ENCODE results near the gene PRR7.
A peak's percentile ranks its signal among the peaks of the same experiment; 100 is the strongest.
"Not testable (repeated sequence)": the region's sequence is repeated elsewhere in the genome, so short reads cannot be mapped to it uniquely, and the experiment has no call there.

Gene PRR7

DNA sequence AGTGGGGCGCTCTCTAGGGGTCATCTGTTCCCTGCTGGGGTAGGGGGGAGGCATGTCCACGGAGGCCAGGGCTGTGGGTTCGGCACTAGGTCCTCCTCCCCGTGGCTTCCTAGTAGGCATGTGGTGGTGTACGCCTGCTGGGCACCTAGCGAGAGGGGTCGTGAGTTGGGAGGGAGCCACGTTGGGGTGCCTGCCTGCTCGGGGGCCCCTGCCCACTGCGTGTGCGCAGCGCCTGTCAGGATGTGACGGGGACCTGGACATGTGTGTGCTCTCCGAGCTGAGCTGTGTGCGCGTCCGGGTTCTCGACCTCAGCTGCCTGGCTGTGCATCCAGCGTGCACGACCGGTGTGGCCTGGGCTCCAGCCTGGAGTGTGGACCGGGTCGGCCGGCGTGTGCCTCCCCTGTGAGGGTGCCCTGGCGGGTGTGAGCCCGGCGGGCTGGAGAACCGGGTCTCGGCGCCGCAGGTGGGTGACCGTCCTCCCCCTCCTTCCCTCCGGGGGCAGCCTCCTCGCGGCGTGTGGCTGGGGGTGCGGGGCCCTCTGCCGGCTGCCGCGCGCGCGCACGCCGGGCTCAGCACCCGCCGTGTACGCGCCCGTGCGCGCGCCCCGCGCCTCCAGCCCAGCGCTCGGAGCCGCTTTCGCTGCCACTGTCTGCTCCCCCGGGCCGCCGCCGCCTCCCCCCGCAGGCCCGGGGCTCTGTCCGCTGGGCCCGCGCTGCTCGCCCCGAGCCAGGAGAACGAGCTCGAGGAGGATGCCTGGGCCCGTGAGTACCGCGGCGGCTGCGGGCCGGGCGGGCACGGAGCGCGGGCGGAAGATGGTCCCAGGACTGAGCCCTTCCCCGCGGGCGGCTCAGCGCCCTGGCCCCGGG, at the start of gene PRR7:
Gene PRR7 (plus strand): TSS at position 615 of the 866 bp plus-strand sequence. CDS start 8,254 bp downstream, outside the sequence.
- H3K4me3 ChIP-seq (ENCODE audit: low read depth, low read length), result peak within 1 kb of the TSS; percentile 58

- no peak overlapping the region for H3K4me3 ChIP-seq (ENCODE audit: low read depth, low read length)
These were observed 48.7 kb upstream of the PRR7 start for GRCh38 chr5:177397875-177398390.

DNA sequence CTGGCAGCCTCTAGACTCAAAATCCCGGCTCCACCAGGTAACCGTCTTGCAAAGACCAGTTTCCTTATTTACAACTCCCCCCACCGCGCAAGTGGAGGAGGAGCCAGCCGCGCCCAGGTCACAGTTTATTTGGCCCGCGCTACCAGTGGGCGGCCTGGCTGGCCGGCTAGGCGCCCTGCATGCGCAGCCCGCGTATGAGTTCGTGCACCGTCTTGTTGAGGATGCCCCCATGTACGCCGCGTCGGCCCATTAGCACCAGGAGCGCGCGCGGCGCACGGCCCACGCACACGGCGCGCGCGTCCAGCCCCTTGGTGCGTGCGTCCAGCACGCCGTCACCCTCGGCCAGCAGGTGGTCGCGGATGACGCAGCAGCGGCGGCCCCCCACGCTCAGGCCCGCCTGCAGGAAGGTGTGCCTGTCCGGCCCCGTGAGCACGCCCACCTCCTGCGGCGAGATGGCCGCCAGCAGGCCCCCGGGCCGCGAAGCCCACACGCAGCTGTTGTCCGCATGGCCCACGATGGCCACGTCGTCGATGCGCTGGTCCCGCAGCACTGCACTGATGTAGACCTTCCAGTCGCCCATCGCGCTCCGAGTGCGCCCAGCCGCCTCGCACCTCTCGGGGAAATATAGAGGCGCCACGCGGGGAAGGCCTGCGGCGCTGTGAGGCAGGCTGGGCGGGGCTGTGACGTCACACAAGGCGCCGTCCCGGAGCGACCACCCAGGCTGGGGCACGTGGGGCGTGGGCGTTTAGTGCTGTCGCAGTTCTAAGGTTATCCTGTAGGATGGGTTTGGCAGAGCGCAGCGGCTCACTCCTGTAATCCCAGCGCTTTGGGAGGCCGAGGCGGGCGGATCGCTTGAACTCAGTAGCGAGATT, 46.4 kb upstream of the PRR7 start, which contains the start of gene PFN3:
Gene PFN3 (minus strand): TSS at position 665 of the 872 bp plus-strand sequence. CDS start 85 bp downstream, at position 580.
- no peak within 1 kb of the TSS for H3K4me3 ChIP-seq (ENCODE audit: low read depth, low read length)

- no peak overlapping the region for H3K4me3 ChIP-seq (ENCODE audit: low read depth, low read length)
These were observed 44.2 kb upstream of the PRR7 start for GRCh38 chr5:177402271-177403043.

DNA sequence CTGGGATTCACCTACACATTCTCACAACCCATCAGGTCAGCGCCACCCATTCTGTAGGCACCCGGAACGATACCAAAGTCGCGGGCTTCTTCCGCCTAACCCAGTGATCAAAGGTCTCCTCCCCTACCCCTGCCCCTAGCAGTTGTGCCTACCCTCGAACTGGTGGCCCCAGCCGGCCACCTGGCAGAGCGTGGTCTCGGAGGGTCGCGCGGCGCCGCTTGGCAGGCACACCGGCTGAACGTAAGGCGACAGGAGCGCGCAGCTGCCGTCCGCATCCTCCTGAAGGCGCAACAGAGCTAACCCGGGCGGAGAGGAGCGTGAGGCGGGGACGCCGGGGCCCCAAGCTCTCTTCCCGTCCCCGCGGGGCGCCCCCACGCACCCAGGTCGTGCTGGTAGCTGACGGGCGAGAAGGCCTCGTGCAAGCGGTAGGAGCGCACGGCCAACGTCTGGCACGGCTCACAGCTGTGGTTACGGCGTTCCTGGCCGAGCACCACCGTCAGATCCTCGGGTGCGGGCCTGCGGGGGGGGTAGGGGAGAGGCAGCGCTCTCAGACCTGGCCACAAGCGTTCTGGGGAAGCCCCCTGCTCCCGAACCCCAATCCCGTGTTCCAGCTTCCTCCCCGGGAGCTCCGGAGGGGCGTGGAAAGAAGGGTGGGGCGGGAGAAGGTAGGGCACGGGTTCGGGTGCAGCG, 43.4 kb upstream of the PRR7 start:
- H3K4me3 ChIP-seq (ENCODE audit: low read depth, low read length), result peak overlapping the region; percentile 27

DNA sequence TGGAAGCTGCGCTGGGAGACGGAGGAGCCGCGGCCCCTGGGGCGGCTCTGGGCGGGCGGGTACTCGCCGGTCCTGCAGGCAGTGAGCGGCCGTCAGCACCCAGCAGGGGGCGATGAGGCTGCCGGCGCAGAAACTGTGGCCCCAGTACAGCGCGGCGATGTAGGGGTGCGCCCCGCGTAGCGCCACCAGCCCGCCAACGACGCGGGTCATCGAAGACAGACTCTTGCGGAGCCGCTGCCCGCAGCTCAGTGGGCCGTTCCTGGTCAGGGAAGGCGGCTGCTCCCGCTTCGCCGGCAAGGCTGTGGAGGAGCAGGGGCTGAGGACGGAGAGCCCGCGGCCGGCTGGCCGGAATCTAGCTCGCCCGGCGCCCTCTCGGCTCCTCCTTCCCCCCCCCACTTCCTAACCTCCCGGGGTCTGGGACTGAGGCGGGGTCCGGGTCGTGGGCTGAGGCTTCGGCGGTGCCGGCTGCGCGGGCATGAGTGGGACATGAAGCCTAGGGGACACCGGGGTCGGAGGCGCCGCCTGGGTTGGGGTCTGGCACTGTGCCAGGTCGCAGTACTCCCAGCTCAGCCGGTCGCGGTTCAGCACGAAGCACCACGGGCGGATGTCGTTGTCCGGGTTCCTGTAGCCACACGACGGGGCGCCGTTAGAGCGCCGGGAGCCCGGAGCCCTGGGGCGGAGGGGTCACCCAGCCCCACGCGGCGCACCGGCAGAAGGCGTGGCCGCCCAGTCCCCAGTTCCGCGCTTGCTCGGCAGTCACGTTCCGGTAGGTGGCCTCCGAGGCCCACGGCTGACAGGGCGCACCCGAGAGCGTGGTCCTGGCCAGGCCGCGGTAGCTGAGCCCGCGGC, 42.6 kb upstream of the PRR7 start:
- H3K4me3 ChIP-seq (ENCODE audit: low read depth, low read length), result peak overlapping the region; percentile 33

DNA sequence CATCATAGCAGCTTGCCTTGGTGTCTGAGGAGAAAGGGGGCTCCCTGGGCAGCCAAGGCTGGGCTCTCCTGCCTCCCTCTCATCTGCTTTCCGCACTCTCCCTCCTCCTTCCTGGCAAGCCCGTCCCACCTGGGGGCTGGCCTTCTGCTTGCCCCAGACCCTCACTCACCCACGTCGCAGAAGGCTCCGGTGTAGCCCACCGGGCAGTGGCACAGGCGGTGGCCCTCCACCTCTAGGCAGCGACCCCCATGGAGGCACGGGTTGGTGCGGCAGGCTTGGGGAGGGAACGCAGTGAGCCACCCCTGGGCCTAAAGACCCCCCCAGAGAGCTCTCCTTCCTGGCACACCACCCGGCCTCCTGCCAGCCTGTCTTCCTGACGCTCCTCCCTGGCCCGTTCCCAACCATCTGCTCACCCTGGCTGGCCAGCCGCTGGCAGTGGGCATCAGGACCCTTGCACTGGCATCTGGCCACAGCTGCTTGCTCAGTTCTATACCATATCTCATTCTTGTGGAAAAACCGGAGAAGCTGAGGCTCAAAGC, 41.9 kb upstream of the PRR7 start:
- peak overlapping the region; percentile 33 for H3K4me3 ChIP-seq (ENCODE audit: low read depth, low read length)

- H3K4me3 ChIP-seq (ENCODE audit: low read depth, low read length), result no peak overlapping the region
These were observed 41.3 kb upstream of the PRR7 start for GRCh38 chr5:177405312-177405711.

GRCh38 chr5:177405805-177406204, 40.8 kb upstream of the PRR7 start:
- H3K4me3 ChIP-seq (ENCODE audit: low read depth, low read length), result no peak overlapping the region

DNA sequence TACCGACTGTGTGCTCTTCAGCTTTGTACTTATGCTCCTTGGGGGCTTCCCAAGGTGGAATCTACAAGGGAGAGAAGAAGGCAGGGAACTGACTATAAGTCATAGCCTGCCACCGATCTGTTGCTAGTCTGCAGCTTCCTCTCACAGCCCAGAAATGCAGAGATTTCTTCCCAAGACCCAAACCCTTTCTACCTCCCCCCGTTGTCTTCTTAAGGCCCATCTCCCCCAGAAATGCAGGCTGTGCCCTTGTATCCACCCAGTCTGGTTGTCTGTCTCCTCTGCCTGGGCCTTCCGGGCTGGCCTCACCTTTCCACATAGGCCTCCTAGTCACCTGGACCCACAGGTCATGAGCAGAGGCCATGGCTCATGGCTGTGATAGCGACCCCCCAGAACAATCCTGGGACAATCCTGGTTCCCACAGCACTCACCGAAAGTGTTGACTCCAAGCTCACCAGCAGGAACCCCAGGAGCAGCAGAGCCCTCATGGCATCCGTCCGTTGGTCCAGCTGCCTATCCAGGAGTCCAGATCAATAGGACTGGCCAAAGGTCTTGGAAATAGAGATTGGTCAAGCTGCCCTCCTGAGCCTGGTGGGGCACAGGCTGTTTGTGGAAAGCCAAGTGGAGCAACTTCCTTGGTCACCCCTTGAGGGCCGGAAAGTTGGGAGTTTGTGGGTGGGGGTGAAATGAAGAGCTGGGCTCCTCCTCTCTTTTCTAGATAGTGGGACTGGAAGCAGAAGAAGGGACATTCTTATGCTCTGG, 37.4 kb upstream of the PRR7 start, which contains the start of gene F12:
Gene F12 (minus strand): TSS at position 522 of the 759 bp plus-strand sequence. CDS start 37 bp downstream, at position 485.
- no peak within 1 kb of the TSS for H3K4me3 ChIP-seq (ENCODE audit: low read depth, low read length)

- H3K4me3 ChIP-seq (ENCODE audit: low read depth, low read length), result no peak overlapping the region
These were observed 36.0 kb upstream of the PRR7 start for GRCh38 chr5:177410575-177410974.

DNA sequence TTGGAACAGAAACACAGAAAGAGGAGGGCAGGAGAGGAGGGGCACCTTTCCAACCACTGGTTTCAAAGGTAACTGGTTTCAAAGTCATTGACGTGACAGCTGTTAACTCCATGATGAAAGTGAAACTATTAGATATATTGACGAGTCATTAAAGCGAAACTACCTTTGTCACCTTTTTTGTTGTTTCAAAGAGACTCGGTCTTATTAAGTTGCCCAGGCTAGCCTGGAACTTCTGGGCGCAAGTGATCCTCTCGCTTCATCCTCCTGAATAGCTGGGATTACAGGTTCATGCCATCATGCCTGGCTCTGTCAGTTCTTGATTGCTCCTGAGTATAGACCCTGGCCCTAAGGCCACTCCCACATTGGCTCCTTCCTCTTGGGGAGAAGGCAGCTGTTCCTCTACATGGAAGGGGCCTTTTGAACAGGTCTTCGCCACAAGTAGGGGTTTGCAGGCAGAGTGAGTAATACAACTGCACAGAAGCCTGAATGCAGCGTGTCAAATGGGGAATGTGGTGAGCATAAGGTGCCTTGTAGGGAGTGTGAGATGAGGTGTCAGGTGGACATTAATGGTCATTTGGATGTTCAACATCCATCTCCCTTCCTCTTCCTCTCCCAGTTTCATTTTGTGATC, 33.9 kb upstream of the PRR7 start:
- H3K4me3 ChIP-seq (ENCODE audit: low read depth, low read length), result no peak overlapping the region

DNA sequence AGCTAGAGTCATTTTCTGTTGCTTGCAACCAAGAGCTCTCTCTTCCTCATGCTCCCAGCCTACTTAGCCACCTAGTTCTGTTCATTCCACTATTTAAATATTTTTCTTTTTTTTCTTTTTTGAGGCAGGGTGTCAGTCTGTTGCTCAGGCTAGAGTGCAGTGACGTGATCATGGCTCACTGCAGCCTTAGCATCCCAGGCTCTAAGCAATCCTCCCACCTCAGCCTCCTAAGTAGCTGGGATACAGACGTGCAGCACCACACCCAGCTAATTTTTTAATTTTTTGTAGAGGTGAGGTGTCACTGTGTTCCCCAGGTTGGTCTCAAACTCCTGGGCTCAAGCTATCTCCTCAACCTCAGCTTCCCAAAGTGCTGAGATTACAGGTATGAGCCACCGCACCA, 32.1 kb upstream of the PRR7 start:
- H3K4me3 ChIP-seq (ENCODE audit: low read depth, low read length), result no peak overlapping the region

- not testable (repeated sequence) for H3K4me3 ChIP-seq (ENCODE audit: low read depth, low read length)
These were observed 29.5 kb upstream of the PRR7 start for GRCh38 chr5:177417081-177417480.

DNA sequence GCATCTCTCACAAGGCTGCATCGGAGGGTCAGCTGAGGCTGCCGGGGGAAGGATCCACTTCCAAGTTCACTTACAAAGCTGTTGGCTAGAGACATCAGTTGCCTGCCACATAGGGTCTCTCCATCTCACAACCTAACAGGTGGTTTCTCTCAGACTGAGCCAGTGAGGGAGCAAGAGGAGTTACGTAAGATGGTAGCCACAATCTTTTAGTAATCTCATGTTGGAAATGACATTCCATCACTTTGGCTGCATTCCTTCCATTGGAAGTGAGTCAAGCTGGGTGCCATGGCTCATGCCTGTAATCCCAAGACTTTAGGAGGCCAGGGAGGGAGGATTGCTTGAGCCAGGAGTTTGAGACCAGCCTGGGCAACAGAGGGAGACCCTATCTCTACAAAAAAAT, 27.6 kb upstream of the PRR7 start:
- H3K4me3 ChIP-seq (ENCODE audit: low read depth, low read length), result no peak overlapping the region

GRCh38 chr5:177420472-177420871, 26.1 kb upstream of the PRR7 start:
- H3K4me3 ChIP-seq (ENCODE audit: low read depth, low read length), result not testable (repeated sequence)

GRCh38 chr5:177421062-177421798, 25.4 kb upstream of the PRR7 start:
- H3K4me3 ChIP-seq (ENCODE audit: low read depth, low read length), result no peak overlapping the region
